Stimulated activated CD4-positive, alpha-beta T cell treated with anti-CD3 and anti-CD28 coated beads, Interleukin-1b, Interleukin-23, amount 100 ng/mL, for 1 hour (primary cell): ENCODE results near the gene PITPNM3.

ENCODE experiments used
- DNase-seq, 2 donors: peaks; one replicate each; pipeline ENCODE4 v3.0.0-alpha.2; 2020; ENCODE audit warnings: low read depth in 2 of 2

Gene PITPNM3

GRCh38 chr17:6551869-6552531 lies 4.4 kb downstream of the PITPNM3 start:
- DNase-seq: no peak

GRCh38 chr17:6551356-6551755 lies 5.0 kb downstream of the PITPNM3 start:
- DNase-seq: no peak

GRCh38 chr17:6549384-6550036 lies 6.8 kb downstream of the PITPNM3 start:
- DNase-seq: no peak

- DNase-seq: no peak
These were observed 7.6 kb downstream of the PITPNM3 start for GRCh38 chr17:6548578-6549330.

GRCh38 chr17:6548034-6548433 lies 8.3 kb downstream of the PITPNM3 start:
- DNase-seq: no peak

- DNase-seq: no peak
These were observed 9.0 kb downstream of the PITPNM3 start for GRCh38 chr17:6547336-6547735.

GRCh38 chr17:6546069-6546718 lies 10.2 kb downstream of the PITPNM3 start:
- no peak for DNase-seq

- DNase-seq: no peak
These were observed 11.1 kb downstream of the PITPNM3 start for GRCh38 chr17:6545291-6545690.

- no peak for DNase-seq
These were observed 12.4 kb downstream of the PITPNM3 start for GRCh38 chr17:6544011-6544370.

GRCh38 chr17:6543079-6544010 lies 13.0 kb downstream of the PITPNM3 start:
- DNase-seq: no peak

GRCh38 chr17:6542577-6542976 lies 13.8 kb downstream of the PITPNM3 start:
- no peak for DNase-seq

- no peak for DNase-seq
These were observed 14.5 kb downstream of the PITPNM3 start for GRCh38 chr17:6541886-6542285.

- no peak for DNase-seq
These were observed 16.5 kb downstream of the PITPNM3 start for GRCh38 chr17:6539871-6540270.

- DNase-seq: no peak
These were observed 19.7 kb downstream of the PITPNM3 start for GRCh38 chr17:6536566-6537065.

GRCh38 chr17:6536053-6536452 lies 20.3 kb downstream of the PITPNM3 start:
- no peak for DNase-seq

GRCh38 chr17:6534846-6535514 lies 21.4 kb downstream of the PITPNM3 start:
- DNase-seq: no peak

- DNase-seq: no peak
These were observed 23.9 kb downstream of the PITPNM3 start for GRCh38 chr17:6532441-6532885.

GRCh38 chr17:6531575-6531974 lies 24.8 kb downstream of the PITPNM3 start:
- no peak for DNase-seq

GRCh38 chr17:6530324-6530920 lies 25.9 kb downstream of the PITPNM3 start:
- DNase-seq: no peak

GRCh38 chr17:6528557-6528956 lies 27.8 kb downstream of the PITPNM3 start:
- DNase-seq: no peak
